Right kidney (tissue), 1 donor: ENCODE data around the gene RHCG.
A peak's percentile ranks its signal among the peaks of the same experiment; 100 is the strongest.

Experiments
- DNase-seq: peaks from one replicate; pipeline ENCODE4 v3.0.0-alpha.2; 2016

Gene RHCG

GRCh38 chr15:89444241-89445225 lies 51.9 kb downstream of the RHCG start:
- DNase-seq: no peak

GRCh38 chr15:89443581-89443980 lies 52.8 kb downstream of the RHCG start:
- DNase-seq: no peak

GRCh38 chr15:89442671-89443307 lies 53.6 kb downstream of the RHCG start:
- DNase-seq: no peak

- no peak for DNase-seq
Measured at GRCh38 chr15:89442155-89442554, 54.2 kb downstream of the RHCG start.

GRCh38 chr15:89441295-89441812 lies 55.0 kb downstream of the RHCG start:
- no peak for DNase-seq

- no peak for DNase-seq
Measured at GRCh38 chr15:89439764-89440163, 56.6 kb downstream of the RHCG start.

GRCh38 chr15:89436560-89437311 lies 59.6 kb downstream of the RHCG start:
- no peak for DNase-seq

- no peak for DNase-seq
Measured at GRCh38 chr15:89435362-89435761, 61.0 kb downstream of the RHCG start.

- DNase-seq: no peak
Measured at GRCh38 chr15:89433686-89434085, 62.7 kb downstream of the RHCG start.

- peak; percentile 84 for DNase-seq
Measured at GRCh38 chr15:89430530-89431341, 65.6 kb downstream of the RHCG start.

- DNase-seq: no peak
Measured at GRCh38 chr15:89429986-89430385, 66.4 kb downstream of the RHCG start.

GRCh38 chr15:89429023-89429422 lies 67.4 kb downstream of the RHCG start:
- DNase-seq: no peak

GRCh38 chr15:89428246-89428645 lies 68.1 kb downstream of the RHCG start:
- DNase-seq: no peak

- DNase-seq: no peak
Measured at GRCh38 chr15:89426500-89426899, 69.9 kb downstream of the RHCG start.

GRCh38 chr15:89423981-89424380 lies 72.4 kb downstream of the RHCG start:
- no peak for DNase-seq
